HG03159 (cell line): Measurements from ENCODE around the gene FAM174B.
"Not testable (repeated sequence)": the region's sequence is repeated elsewhere in the genome, so short reads cannot be mapped to it uniquely, and the experiment has no call there.

ENCODE experiments used
- ATAC-seq: cut with Tn5 transposase; IDR thresholded peaks from one replicate; pipeline ENCODE4 v1.9.1; 2021; ENCODE audit warnings: mild to moderate bottlenecking, moderate library complexity; ENCODE audit not compliant: unreplicated experiment

FAM174B gene

DNA sequence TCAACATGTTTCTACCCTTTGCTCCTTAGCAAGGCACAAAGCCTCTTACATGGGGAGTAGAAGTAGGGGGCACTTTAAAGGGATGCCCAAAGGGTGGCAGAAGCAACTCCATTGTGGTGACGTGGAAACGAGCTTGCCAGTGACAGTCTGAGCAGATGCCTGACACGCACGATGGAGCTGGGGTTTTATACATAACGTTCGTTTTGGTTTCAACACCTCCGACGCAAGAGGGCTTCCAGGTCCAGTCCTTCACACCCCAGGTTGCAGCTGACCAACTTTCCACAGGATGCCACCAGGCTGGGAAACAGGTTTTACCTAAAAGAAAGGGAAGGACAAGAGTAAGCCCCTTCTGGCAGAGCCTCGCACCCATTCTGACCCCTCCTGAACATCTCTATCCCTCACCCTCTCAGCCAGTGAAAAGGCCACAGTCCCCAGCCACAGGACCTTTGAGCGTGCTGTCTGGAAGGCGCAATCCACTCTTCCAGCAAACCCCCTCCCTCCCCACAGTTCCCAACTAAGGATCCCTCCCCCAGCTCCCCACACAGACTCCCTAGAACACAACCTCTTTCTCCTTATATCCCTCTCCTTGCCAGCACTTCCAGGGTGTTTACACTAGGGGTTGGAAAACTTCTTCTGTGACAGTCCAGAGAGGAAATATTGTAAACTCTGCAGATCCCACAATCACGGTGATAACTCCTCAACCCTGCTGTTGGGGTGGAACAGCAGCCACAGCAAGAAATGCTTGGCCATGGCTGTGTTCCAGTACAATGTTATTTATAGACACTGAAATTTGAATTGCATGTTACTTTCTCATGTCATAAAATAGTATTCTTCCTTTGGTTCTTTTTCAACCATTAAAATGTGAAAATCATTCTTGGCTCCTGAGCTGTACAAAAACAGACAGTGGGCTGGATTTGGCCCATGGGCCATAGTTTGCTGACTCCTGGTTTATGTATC lies 36.2 kb downstream of the FAM174B start:
- ATAC-seq, result no peak

- ATAC-seq, result no peak
These were observed 37.7 kb downstream of the FAM174B start for GRCh38 chr15:92617549-92618520.

DNA sequence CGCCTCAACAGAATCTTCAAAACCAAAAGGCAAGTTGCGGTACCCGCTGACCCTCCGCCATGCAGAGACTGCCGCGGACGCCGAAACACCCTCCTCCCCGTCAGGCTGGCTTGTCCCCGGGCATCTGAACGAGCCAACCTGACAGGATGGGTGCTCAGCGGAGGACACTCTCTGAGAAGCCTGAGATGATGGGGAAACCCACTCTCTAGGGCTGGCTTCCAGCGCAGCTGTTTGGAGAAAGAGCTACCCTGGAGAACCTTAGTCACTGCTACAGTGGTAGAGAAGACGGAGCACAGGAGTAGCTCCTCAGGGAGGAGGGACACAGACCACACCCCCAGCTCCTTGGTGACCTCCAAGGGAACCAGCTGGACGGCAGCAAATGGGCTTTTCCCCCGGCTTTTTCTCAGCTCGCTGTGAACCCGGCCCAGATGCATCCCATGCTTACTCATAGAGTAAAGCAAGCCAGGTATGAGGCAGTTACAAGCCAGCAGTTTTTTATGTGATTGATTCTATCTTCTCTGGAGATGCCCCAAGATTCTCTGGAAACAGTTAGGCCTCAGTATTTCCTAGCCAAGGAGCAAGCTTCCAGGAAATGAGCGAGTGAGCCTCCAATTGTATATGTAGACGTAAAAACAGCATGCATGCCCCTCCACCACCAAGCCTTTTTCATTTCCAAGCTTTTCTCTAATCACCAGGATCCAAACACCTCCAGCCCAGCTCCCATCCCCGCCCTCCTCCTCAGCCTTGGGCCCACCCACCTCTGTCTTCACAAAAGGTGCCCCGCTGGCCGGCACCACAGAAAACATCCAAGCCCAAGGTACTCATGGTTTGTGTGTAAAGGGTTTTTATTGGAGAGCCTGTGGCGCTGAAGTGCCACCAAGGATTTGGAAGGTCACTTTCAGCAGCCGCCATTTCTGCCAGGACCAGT lies 38.7 kb downstream of the FAM174B start:
- ATAC-seq, result no peak

DNA sequence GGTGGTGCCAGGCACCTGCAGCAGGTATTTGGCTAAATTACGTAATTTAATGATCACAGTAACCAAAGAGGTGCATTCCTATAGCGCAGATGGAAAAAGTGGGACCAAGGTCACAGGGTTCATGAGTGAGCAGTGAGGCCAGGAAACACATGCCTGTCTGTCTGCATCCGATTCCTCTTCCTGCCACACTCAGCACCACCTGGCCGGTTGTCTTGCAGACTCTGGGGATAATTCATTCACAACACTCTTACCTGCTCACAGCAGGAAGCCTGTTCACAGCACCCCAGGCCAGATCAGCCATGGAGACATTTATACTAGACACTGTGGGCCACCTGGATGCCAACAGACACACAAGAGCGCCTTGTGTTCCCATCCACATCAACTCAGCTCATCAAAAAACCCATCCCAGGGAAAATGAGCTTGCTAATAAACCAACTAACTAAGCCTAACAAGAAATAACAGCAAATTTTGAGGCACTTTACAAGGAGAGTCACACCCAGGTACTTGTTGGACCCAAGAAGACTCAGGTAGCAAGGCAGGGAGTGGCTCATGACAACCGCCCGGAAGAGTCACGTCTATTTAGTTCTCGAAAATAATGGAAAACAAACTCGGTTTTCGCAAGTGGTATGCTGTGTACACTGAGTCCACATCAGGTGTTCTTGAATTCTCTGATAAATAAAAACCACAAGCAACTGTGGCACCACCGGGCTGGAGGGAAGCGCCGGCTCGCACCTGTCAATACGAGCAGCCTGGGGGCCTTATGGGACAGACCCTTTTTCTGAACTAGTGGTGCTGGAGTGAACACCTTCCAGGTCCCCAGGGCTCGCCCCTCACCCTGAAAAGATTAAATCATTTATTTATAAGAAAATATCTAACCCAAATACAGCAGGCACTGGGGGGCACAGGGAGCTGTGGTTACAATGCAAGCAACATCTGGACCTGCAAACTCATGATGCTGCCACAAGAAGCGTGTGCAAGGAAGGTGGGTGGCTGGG lies 40.5 kb downstream of the FAM174B start:
- no peak for ATAC-seq

GRCh38 chr15:92614301-92614700 lies 41.3 kb downstream of the FAM174B start:
- no peak for ATAC-seq

GRCh38 chr15:92613841-92614240 lies 41.7 kb downstream of the FAM174B start:
- no peak for ATAC-seq

DNA sequence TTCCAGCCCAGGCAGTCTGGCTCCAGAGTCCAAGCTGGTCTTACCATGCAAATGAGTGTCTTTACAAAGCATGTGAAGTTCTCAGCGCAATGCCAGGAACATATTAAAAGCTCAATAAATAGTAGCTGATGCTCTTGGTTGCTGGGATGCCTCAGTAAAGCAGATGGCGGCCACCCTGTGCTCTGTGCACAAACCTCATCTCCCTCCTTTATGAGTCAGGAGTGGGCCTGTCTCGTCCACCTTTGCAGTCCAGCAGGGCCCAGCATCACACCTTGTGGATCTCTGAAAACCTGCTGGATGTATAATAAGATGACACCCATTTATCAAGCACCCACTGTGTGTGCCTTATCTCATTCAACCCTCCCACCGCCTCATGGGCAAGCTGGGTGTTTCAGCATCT lies 42.7 kb downstream of the FAM174B start:
- no peak for ATAC-seq

GRCh38 chr15:92611995-92612745 lies 43.4 kb downstream of the FAM174B start:
- no peak for ATAC-seq

DNA sequence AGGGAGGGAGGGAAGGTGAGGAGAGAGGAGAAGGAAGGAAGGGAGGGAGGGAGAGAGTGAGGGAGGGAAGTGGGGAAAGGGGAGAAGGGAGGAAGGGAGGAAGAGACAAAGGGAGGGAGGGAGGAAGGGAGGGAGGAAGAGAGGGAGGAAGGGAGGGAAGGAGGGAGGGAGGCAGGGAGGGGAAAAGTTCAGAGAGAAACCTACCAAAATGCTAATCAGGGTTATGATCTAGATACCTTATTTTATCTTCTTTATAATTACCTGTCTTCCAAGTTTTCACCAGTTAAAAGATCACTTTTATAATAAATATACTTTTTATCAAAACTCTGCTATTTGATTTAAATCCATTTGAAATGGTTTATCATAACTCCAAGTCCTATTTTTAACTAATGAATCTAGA lies 44.4 kb downstream of the FAM174B start:
- no peak for ATAC-seq

GRCh38 chr15:92610101-92610520 lies 45.5 kb downstream of the FAM174B start:
- no peak for ATAC-seq

DNA sequence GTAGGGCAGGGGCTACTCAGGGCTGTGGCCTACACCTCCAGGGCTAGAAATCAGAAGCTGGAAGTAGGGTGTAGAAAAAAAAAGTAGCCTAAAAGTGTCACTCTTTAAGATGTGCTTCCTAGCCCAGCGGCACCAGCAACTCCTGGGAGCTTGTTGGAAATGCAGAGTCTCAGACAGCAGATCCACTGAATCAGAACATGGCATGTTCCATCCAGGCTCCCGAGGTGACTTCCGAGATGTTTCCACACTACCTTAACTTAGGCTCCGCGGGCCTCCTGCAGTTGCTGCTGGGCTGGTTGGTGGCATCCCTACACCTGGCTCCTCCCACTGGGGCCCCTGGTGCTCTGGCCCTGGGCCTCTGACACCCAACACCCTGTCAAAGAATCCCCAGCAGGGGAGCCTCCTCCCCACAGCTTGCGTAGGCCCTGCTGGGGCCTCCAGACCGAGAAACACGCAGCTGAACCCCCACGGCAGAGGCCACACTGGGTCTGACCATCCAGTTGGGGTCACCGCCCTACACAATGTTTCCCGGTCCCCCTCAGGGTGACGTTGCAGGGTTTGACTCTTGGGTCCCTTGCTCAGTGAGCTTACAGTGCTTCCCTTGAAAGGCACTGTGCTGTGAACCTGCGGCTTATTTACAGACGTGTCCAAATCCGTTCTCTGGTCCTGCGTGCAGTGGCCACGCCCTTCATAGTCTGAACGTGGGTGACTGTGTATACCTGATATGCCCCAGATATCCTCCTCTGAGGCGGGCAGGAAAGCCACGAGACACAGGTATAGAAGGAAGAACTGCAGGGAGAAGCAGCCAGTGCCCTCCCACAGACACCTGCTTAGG lies 46.5 kb downstream of the FAM174B start:
- no peak for ATAC-seq

DNA sequence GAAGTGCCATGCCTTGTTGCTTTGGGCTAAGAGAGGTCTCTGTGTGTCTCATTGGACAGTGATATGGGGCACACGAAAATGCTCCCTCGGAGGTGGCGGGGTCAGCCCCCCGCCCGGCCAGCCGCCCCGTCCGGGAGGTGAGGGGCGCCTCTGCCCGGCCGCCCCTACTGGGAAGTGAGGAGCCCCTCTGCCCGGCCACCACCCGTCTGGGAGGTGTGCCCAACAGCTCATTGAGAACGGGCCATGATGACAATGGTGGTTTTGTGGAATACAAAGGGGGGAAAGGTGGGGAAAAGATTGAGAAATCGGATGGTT lies 48.8 kb downstream of the FAM174B start:
- ATAC-seq, result not testable (repeated sequence)

DNA sequence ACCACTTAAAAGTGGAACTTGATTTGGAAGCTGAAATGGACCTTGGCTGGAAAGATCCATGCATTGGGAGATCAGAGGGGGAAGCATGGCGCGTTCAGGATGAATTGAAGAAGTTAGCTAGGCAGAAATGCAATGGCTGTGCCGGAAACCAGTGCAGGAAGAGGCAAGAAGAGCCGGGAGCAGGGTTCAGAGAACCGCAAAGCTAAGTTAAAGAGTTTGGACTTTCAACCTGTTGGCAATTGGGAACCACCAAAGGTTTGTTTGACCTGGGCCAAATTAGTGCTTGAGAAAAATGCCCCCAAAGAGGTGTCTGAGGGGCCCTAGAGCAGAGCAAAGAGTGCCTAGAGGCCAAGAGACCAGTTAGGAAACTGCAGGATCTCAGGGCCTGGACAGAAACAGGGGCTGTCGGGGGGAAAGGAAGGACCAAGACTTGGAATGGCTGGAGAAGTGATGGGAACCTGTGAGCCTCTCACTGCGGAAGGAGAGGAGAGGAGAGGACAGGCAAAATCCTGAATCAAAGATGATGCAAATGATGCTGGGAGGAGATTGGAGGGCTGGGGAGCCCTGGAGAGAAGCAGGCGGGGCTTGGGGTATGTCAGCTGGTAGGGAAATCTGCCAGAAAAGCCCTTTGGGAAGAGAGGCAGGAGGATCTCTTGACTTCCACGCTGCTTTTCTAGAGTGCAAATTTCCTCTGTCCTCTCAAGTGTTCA lies 49.3 kb downstream of the FAM174B start:
- ATAC-seq, result no peak

DNA sequence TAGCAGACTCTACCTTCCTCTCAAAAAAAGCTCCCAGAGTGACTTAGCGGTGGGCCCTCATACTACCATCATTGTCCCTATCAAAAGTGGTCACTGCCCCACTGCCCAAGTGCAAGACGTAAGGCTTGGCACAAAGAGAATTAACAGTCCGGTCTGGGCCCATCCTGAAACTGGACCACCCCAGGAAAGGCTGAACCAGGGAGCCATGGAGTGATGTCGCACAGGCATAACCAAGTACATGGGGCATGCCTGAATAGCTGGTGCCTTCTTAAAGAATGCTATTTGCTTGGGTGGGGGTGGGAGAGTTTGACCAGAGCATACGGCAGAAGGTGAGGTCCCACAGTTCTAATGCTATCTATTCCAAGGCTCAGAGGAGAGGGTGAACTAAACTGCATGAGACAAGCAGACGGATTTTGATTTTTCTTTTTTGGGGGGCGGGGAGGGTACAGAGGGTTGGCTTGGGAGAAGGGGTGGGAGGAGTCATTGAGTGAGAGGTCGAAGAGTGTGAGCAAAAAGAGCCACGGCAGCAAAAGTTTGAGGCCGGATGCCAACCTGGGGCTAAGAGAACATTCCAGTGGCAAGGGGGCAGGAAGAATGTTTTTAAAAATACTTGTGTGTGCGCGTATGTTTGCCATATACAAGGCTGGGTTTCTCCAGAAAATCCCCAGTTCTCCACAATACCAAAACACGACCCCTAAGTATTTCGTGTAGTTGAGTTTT lies 50.2 kb downstream of the FAM174B start:
- no peak for ATAC-seq

DNA sequence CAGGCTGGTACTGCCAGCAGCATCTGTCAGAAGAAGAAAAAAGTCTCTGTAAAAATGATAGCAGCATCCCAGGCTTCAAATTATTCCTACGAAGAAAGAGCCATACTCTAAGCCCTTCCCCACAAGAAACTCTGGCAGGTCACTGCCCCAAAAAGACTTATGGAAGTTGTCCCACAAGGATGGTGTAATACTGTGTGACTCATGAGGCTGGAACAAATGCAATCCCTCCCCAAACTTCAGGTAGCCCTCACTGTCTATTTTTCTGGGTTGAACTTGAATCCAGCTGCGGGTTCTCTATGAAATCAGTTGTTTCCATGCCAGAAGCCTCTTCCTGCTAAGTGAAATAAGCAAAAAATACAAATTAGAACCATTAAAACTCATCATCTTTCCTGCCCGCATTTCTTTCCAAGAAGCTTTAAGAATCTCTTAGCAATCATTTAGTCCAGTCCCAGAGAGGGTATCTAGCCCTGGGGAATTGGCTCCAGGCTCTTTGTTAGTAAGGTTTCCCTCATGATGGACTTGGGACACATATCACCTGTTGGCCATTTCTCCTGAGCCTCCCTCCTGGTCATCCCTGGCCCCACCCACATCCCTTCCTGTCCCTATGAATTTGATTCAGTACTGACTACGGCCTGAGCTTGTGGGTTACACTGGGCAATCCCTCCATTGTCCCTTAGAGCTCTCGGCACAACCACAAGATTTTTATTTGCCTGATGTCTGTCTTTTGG lies 51.7 kb downstream of the FAM174B start:
- no peak for ATAC-seq

DNA sequence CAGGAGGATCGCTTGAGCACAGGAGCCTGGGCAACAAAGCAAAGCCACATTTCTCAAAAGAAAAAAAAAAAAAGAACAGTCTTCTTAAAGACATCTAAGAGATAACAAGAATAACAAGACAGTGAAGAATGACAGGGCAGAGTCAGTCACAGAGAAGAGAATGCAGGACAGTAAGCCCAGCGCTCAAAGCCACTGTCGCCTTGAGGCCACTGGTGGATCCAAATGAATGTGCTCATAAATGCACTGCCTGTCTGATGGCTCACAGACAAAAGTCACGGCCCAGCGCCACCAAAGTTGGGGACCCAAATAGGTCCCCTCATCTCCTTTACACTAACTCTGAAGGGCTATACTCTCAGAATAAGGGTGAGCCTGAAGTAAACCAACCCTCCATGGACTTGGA lies 52.3 kb downstream of the FAM174B start:
- ATAC-seq, result no peak
